Endothelial cell of umbilical vein (primary cell): Measurements from ENCODE around the gene HABP4. TPM values are rescaled to one million over a fixed set of nuclear protein-coding genes. Genes with fewer than 3 reads are reported as not detected.

ENCODE experiments used
- BruUV-seq: library from RNA; stranded (reverse); fragments of 400-500 nt; replicated peaks from 2 replicates; lab custom pipeline; 2021; lab: Mats Ljungman, UMichigan
- CTCF ChIA-PET: fragments of 300-600, 350-600 bp; sonication (Branson Sonifier 250); formaldehyde crosslinking; loops from one replicate; lab custom pipeline; 2021; ENCODE audit warnings: antibody characterized with exemption, inconsistent platforms; lab: Charles Lee
- POLR2A ChIA-PET: fragments of 300-600, 350-600 bp; sonication (Branson Sonifier 250); formaldehyde crosslinking; loops from one replicate; lab custom pipeline; 2021; ENCODE audit warnings: antibody characterized with exemption, inconsistent platforms; lab: Charles Lee
- DNase-seq: peaks from one replicate; pipeline ENCODE4 v3.0.0-alpha.2; 2011; ENCODE audit warnings: low read depth, low spot score
- FAIRE-seq: peaks from 2 replicates; lab custom pipeline; 2011; peaks lifted over from hg19 to GRCh38; lab: Jason Lieb, UNC
- H2AFZ ChIP-seq: 2 replicates; pipeline ENCODE4 v1.6.0; 2012; ENCODE audit warnings: low read depth, low read length, control low read depth, inconsistent platforms
- H3K27ac ChIP-seq: 2 replicates; pipeline ENCODE4 v1.5.1; 2011; ENCODE audit warnings: low read depth, mild to moderate bottlenecking, control low read depth, low read length, moderate library complexity; ENCODE audit not compliant: insufficient read depth
- H3K27me3 ChIP-seq, 2 experiments: 2 replicates each; pipeline versions ENCODE4 v1.6.0 to v1.6.1; 2011; ENCODE audit warnings: low read length in 2 of 2, mixed read lengths in 1 of 2; ENCODE audit not compliant: control insufficient read depth in 2 of 2, insufficient read depth in 2 of 2
- H3K36me3 ChIP-seq, 2 experiments: 2 replicates in 1 of 2; 3 replicates in 1 of 2; pipeline ENCODE4 v1.5.1; 2011; ENCODE audit warnings: low read length in 2 of 2, mild to moderate bottlenecking in 1 of 2, moderate library complexity in 1 of 2; ENCODE audit not compliant: control insufficient read depth in 2 of 2, insufficient read depth in 2 of 2; ENCODE audit errors: extremely low read depth in 1 of 2
- H3K4me1 ChIP-seq: 3 replicates; pipeline ENCODE4 v1.5.1; 2011; ENCODE audit warnings: mild to moderate bottlenecking, low read length; ENCODE audit not compliant: control insufficient read depth, insufficient read depth; ENCODE audit errors: extremely low read depth
- H3K4me2 ChIP-seq: 2 replicates; pipeline ENCODE4 v1.6.1; 2011; ENCODE audit warnings: low read length, control low read depth, mixed read lengths; ENCODE audit not compliant: insufficient read depth
- H3K4me3 ChIP-seq, 3 experiments: fragments of 200-600 bp in 1 of 3; sonication (generic), shearing (Covaris generic) in 1 of 3; replicated peaks in 1 of 3; 2 replicates each; pipeline ENCODE4 v1.5.1; 2011 to 2016; ENCODE audit warnings: control low read depth in 3 of 3, low read length in 3 of 3, mild to moderate bottlenecking in 2 of 3, inconsistent platforms in 1 of 3, low read depth in 1 of 3, moderate library complexity in 1 of 3; ENCODE audit not compliant: insufficient read depth in 1 of 3
- H3K79me2 ChIP-seq: 2 replicates; pipeline ENCODE4 v1.6.0; 2012; ENCODE audit warnings: low read length, inconsistent platforms; ENCODE audit not compliant: control insufficient read depth, insufficient read depth
- H3K9ac ChIP-seq: replicated peaks from 2 replicates; pipeline ENCODE3; 2011; ENCODE audit warnings: low read length, control low read depth; ENCODE audit not compliant: insufficient read depth; ENCODE audit errors: extremely low read depth
- H3K9me1 ChIP-seq: replicated peaks from 3 replicates; pipeline ENCODE4 v1.6.0; 2011; ENCODE audit warnings: mild to moderate bottlenecking, low read length; ENCODE audit not compliant: control insufficient read depth, insufficient read depth; ENCODE audit errors: extremely low read depth
- H3K9me3 ChIP-seq: replicated peaks from 2 replicates; pipeline ENCODE4 v1.5.1; 2012; ENCODE audit warnings: low read length, inconsistent platforms; ENCODE audit not compliant: control insufficient read depth, insufficient read depth
- H4K20me1 ChIP-seq: replicated peaks from 2 replicates; pipeline ENCODE3; 2011; ENCODE audit warnings: mild to moderate bottlenecking, low read length; ENCODE audit not compliant: control insufficient read depth, insufficient read depth; ENCODE audit errors: extremely low read depth
- EZH2 ChIP-seq: IDR thresholded peaks from 2 replicates; pipeline ENCODE4 v1.6.1; 2012; ENCODE audit warnings: borderline replicate concordance, low read depth, mild to moderate bottlenecking, moderate library complexity, low read length, inconsistent platforms; ENCODE audit not compliant: severe bottlenecking
- FOS ChIP-seq: IDR thresholded peaks from 2 replicates; pipeline ENCODE4 v1.6.1; 2011; ENCODE audit warnings: mild to moderate bottlenecking, low read length, moderate library complexity, borderline replicate concordance; ENCODE audit not compliant: insufficient read depth
- GATA2 ChIP-seq: IDR thresholded peaks from 2 replicates; pipeline ENCODE4 v1.7.0; 2011; ENCODE audit warnings: low read depth, mild to moderate bottlenecking, moderate library complexity, mixed read lengths, low read length; ENCODE audit not compliant: insufficient read length, insufficient read depth
- JUN ChIP-seq: IDR thresholded peaks from 2 replicates; pipeline ENCODE4 v1.6.1; 2011; ENCODE audit warnings: borderline replicate concordance, low read depth; ENCODE audit not compliant: insufficient read length, insufficient read depth
- MYC ChIP-seq: IDR thresholded peaks from one replicate; pipeline ENCODE4 v1.6.1; 2011; ENCODE audit warnings: mild to moderate bottlenecking, low read depth, low read length
- POLR2A ChIP-seq: IDR thresholded peaks from 2 replicates; pipeline ENCODE4 v1.6.1; 2012; ENCODE audit warnings: low read depth, mild to moderate bottlenecking, control low read depth, low read length
- POLR2AphosphoS5 ChIP-seq: IDR thresholded peaks from 2 replicates; pipeline ENCODE4 v1.6.1; 2012; ENCODE audit warnings: low read depth, mild to moderate bottlenecking, control low read depth, low read length, moderate library complexity; ENCODE audit not compliant: insufficient read depth
- dilution Hi-C: fragments of 300-500 bp; cut with MboI; formaldehyde crosslinking; loops from one replicate; pipeline ENCODE4 v1.15.0; 2019; ENCODE audit warnings: low sequenced_read_pairs; ENCODE audit not compliant: extremely low pct_ligation_motif_present
- intact Hi-C: fragments of 100-400 bp; cut with micrococcal nuclease; formaldehyde crosslinking; loops from one replicate; pipeline ENCODE4 v1.10.0; 2022
- polyA plus RNA-seq, 4 experiments: library from polyadenylated mRNA; depleted of rRNA in 3 of 4; stranded (reverse) in 3 of 4; unstranded in 1 of 4; fragments of >200 nt; gene quantifications; 2 replicates each; pipeline versions ENCODE4 v1.2.1 to v1.2.3, GENCODE V29; 2011 to 2012; ENCODE audit warnings: missing spikeins in 1 of 4
- total RNA-seq: library from RNA; stranded (reverse); gene quantifications from 2 replicates; pipeline ENCODE4 v1.2.3, GENCODE V29; 2021
- TF ChIP-seq, protein P1 (sequence below): IDR thresholded peaks from 2 replicates; pipeline ENCODE4 v1.6.1; 2011; ENCODE audit not compliant: insufficient read depth, insufficient read length
- TF ChIP-seq, protein P2 (sequence below), 2 donors: IDR thresholded peaks; 1 replicate in 1 of 2; 2 replicates in 1 of 2; pipeline ENCODE4 v1.5.1; 2011; ENCODE audit warnings: low read length in 2 of 2, mild to moderate bottlenecking in 2 of 2, moderate library complexity in 2 of 2, control low read depth in 1 of 2, inconsistent platforms in 1 of 2, low read depth in 1 of 2; ENCODE audit not compliant: insufficient read depth in 1 of 2; ENCODE audit errors: extremely low read depth in 1 of 2

HABP4 gene
- total and polyA plus RNA-seq, 2 donors (not counting 3 experiments of a cell fraction or from before 2014, with no cell fraction given) = 4.6 to 11.1 TPM

DNA sequence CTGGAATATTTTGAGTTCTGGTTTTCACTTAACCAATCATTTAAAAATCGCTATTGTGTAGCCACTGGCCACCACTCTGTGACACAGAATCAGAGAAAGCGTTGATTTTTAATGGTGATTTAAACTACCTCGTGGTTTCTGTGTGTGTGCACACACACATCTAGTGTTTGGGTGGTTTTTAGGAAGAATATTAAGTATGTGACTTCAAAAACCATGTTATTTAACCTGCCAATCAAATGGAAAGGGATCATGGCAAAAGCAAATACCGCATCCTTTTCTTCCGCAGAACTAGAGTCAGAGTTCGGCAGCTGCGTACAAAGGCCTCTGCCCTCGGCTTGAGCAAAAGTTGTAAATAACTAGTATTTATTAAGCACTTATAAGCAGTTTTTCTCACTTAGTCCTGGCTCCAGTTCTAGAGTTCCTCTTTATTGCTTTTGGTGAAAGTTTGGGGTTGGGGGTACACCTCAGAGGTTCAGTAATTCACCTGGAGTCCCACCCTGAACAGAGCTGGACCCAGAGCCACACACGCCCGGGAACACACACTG lies 40.6 kb downstream of the HABP4 start:
- intact Hi-C loops (no loop called here), dilution Hi-C loops (no loop called here)
- FAIRE-seq = no peak
- ChIA-PET POLR2A (no interaction called here), CTCF (no interaction called here)
- TF ChIP-seq FOS = no peak
- TF ChIP-seq JUN = no peak
- no peak for TF ChIP-seq POLR2A
- no peak for TF ChIP-seq POLR2AphosphoS5
- no peak for TF ChIP-seq GATA2
- no peak for TF ChIP-seq EZH2
- TF ChIP-seq, protein P1, sequence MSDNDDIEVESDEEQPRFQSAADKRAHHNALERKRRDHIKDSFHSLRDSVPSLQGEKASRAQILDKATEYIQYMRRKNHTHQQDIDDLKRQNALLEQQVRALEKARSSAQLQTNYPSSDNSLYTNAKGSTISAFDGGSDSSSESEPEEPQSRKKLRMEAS = no peak
- TF ChIP-seq, protein P2, sequence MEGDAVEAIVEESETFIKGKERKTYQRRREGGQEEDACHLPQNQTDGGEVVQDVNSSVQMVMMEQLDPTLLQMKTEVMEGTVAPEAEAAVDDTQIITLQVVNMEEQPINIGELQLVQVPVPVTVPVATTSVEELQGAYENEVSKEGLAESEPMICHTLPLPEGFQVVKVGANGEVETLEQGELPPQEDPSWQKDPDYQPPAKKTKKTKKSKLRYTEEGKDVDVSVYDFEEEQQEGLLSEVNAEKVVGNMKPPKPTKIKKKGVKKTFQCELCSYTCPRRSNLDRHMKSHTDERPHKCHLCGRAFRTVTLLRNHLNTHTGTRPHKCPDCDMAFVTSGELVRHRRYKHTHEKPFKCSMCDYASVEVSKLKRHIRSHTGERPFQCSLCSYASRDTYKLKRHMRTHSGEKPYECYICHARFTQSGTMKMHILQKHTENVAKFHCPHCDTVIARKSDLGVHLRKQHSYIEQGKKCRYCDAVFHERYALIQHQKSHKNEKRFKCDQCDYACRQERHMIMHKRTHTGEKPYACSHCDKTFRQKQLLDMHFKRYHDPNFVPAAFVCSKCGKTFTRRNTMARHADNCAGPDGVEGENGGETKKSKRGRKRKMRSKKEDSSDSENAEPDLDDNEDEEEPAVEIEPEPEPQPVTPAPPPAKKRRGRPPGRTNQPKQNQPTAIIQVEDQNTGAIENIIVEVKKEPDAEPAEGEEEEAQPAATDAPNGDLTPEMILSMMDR (IDR thresholded peaks at IDR 0.05; ENCODE audit: extremely low read depth in 1 of 2, insufficient read depth in 1 of 2, low read depth in 1 of 2, low read length in 2 of 2) = no peak
- no peak for TF ChIP-seq MYC
- no peaks in the 10 kb centered on the region for H3K4me1 ChIP-seq
- no peaks in the 10 kb centered on the region for H3K9me1 ChIP-seq
- no peak overlapping the region for H3K9ac ChIP-seq
- H3K36me3 ChIP-seq = peaks cover 3% of the 10 kb centered on the region in 2 experiments
- no TSS peak for BruUV-seq
- H3K9me3 ChIP-seq = no peaks in the 10 kb centered on the region
- H3K4me2 ChIP-seq = no peak overlapping the region
- H3K27me3 ChIP-seq = no peaks in the 10 kb centered on the region
- no peaks in the 10 kb centered on the region for H4K20me1 ChIP-seq
- no peak overlapping the region for H3K27ac ChIP-seq
- H2AFZ ChIP-seq = no peak overlapping the region
- DNase-seq = no peak
- no peak overlapping the region for H3K4me3 ChIP-seq
- no peaks in the 10 kb centered on the region for H3K79me2 ChIP-seq
